Right renal cortex interstitium (tissue), 3 donors: ENCODE data around the gene CA9. TPM values are rescaled to one million over a fixed set of nuclear protein-coding genes. Genes with fewer than 3 reads are reported as not detected.

Experiments
- polyA plus RNA-seq, 3 donors: library from polyadenylated mRNA; unstranded; fragments of 120-200 nt; gene quantifications; one replicate each; pipeline ENCODE4 v1.2.1, GENCODE V29; 2013; ENCODE audit not compliant: insufficient read length in 3 of 3

Gene CA9
- polyA plus RNA-seq, 3 donors, result 0.31 to 1.2 (median 0.60) TPM

Other genes starting within 250 kb of the CA9 start
- 10 to 100 TPM; 16.5 to 16.9 (median 16.7) TPM for gene RUSC2, start 183.8 kb upstream of the CA9 start, polyA plus RNA-seq
- gene TESK1, start 68.7 kb upstream of the CA9 start, polyA plus RNA-seq, result 10 to 100 TPM; 30.4 to 37.8 (median 30.7) TPM
- gene CD72, start 55.5 kb upstream of the CA9 start, polyA plus RNA-seq, result 1 to 10 TPM; 2.1 to 2.7 (median 2.4) TPM
- gene SIT1, start 23.0 kb upstream of the CA9 start, polyA plus RNA-seq, result under 1 TPM; 0.29 to 0.38 (median 0.36) TPM
- gene RMRP, start 15.9 kb upstream of the CA9 start, polyA plus RNA-seq, result not detected
- gene CCDC107, start 15.6 kb upstream of the CA9 start, polyA plus RNA-seq, result 10 to 100 TPM; 13.4 to 17.3 (median 15.6) TPM
- gene ARHGEF39, start 8.7 kb upstream of the CA9 start, polyA plus RNA-seq, result 1 to 10 TPM; 7.4 to 8.1 (median 7.8) TPM
- 100 to 1,000 TPM; 127 to 158 (median 147) TPM for gene TPM2, start 16.0 kb downstream of the CA9 start, polyA plus RNA-seq
- gene TLN1, start 58.3 kb downstream of the CA9 start, polyA plus RNA-seq, result 100 to 1,000 TPM; 142 to 154 (median 143) TPM
- gene CREB3, start 58.7 kb downstream of the CA9 start, polyA plus RNA-seq, result 10 to 100 TPM; 40.4 to 42.4 (median 40.8) TPM
- gene GBA2, start 75.3 kb downstream of the CA9 start, polyA plus RNA-seq, result 10 to 100 TPM; 94.3 to 99.8 (median 96.1) TPM
- gene RGP1, start 75.4 kb downstream of the CA9 start, polyA plus RNA-seq, result 10 to 100 TPM; 28.2 to 29.0 (median 28.4) TPM
- gene MSMP, start 80.3 kb downstream of the CA9 start, polyA plus RNA-seq, result not detected
- gene NPR2, start 117.7 kb downstream of the CA9 start, polyA plus RNA-seq, result 10 to 100 TPM; 29.0 to 31.4 (median 29.5) TPM
- 1 to 10 TPM; 4.2 to 7.0 (median 5.8) TPM for gene SPAG8, start 138.3 kb downstream of the CA9 start, polyA plus RNA-seq
- 10 to 100 TPM; 46.1 to 56.8 (median 53.5) TPM for gene HINT2, start 141.1 kb downstream of the CA9 start, polyA plus RNA-seq
- gene FAM221B, start 154.8 kb downstream of the CA9 start, polyA plus RNA-seq, result under 1 TPM; 0.07 to 0.12 (median 0.11) TPM
- 10 to 100 TPM; 21.0 to 25.3 (median 21.5) TPM for gene TMEM8B, start 155.3 kb downstream of the CA9 start, polyA plus RNA-seq
- under 1 TPM in 1 of 3 donors, not detected in 2; 0.08 TPM for gene OR13J1, start 196.5 kb downstream of the CA9 start, polyA plus RNA-seq
- gene HRCT1, start 232.3 kb downstream of the CA9 start, polyA plus RNA-seq, result under 1 TPM in 2 of 3 donors, not detected in 1; 0.12 to 0.55 TPM
- 1 to 10 TPM; 1.4 to 1.5 (median 1.5) TPM for gene SPAAR, start 235.6 kb downstream of the CA9 start, polyA plus RNA-seq